Left ventricle myocardium inferior (tissue), 1 donor: ENCODE measurements around the gene CDC45. TPM values are rescaled to one million over a fixed set of nuclear protein-coding genes. Genes with fewer than 3 reads are reported as not detected.

Experiments
- DNase-seq: peaks from one replicate; pipeline ENCODE4 v3.0.0-alpha.2; 2020
- H3K27ac ChIP-seq: fragments of 200-600 bp; replicated peaks from 2 replicates; pipeline ENCODE4 v1.8.0; 2021
- H3K27me3 ChIP-seq: fragments of 200-600 bp; 2 replicates; pipeline ENCODE4 v1.8.0; 2021; ENCODE audit warnings: low read depth
- H3K36me3 ChIP-seq: fragments of 200-600 bp; 2 replicates; pipeline ENCODE4 v1.8.0; 2021
- H3K4me1 ChIP-seq: fragments of 200-600 bp; 2 replicates; pipeline ENCODE4 v1.8.0; 2021
- H3K4me3 ChIP-seq: fragments of 200-600 bp; 2 replicates; pipeline ENCODE4 v1.8.0; 2021; ENCODE audit warnings: mild to moderate bottlenecking, moderate library complexity
- H3K9me3 ChIP-seq: fragments of 200-600 bp; replicated peaks from 2 replicates; pipeline ENCODE4 v1.8.0; 2021
- CTCF ChIP-seq: fragments of 200-600 bp; IDR thresholded peaks from 2 replicates; pipeline ENCODE4 v1.8.0; 2021; ENCODE audit warnings: antibody characterized with exemption, mild to moderate bottlenecking, borderline replicate concordance
- intact Hi-C: fragments of 100-400 bp; cut with micrococcal nuclease; formaldehyde crosslinking; loops from one replicate; pipeline ENCODE4 v1.11.0; 2022
- total RNA-seq: library from RNA; stranded (reverse); fragmentation: NEBNext Ultra II Directional; extraction: Animal tissue kit (Norgen Biotek cat#: 25700); gene quantifications from one replicate; pipeline ENCODE4 v1.2.1, GENCODE V29; 2021
- donor health status: DM: no; HTN: yes; CAD: no; lungs with severe emphysema.

The CDC45 gene
- total RNA-seq, 1 donor from 2014 or later = 0.77 TPM

- no peaks in the 10 kb centered on the region for H3K9me3 ChIP-seq
- H3K4me1 ChIP-seq = no peaks in the 10 kb centered on the region
- H3K4me3 ChIP-seq = no peak overlapping the region
- no peaks in the 10 kb centered on the region for H3K36me3 ChIP-seq
- intact Hi-C loops = no loop called here
- H3K27ac ChIP-seq = no peak overlapping the region
- DNase-seq = no peak
- peaks cover 6% of the 10 kb centered on the region for H3K27me3 ChIP-seq
- TF ChIP-seq CTCF = no peak
Observed at GRCh38 chr22:19533857-19534256, 54.1 kb downstream of the CDC45 start.

- H3K27me3 ChIP-seq = peaks cover 6% of the 10 kb centered on the region
Observed at GRCh38 chr22:19535001-19535400, 55.3 kb downstream of the CDC45 start.

GRCh38 chr22:19536564-19536963 lies 56.8 kb downstream of the CDC45 start:
- no peaks in the 10 kb centered on the region for H3K4me1 ChIP-seq
- no peak overlapping the region for H3K4me3 ChIP-seq
- no peaks in the 10 kb centered on the region for H3K36me3 ChIP-seq
- H3K27me3 ChIP-seq = peaks cover 6% of the 10 kb centered on the region
- intact Hi-C loops = no loop called here
- TF ChIP-seq CTCF = no peak
- no peak overlapping the region for H3K27ac ChIP-seq
- DNase-seq = no peak
- H3K9me3 ChIP-seq = no peaks in the 10 kb centered on the region

More at GRCh38 chr22:19535001-19535400, 55.3 kb downstream of the CDC45 start:
- Histone ChIP-seq H3K4me3 (no peak overlapping the region), H3K27ac (no peak overlapping the region), H3K9me3 (no peaks in the 10 kb centered on the region), H3K4me1 (no peaks in the 10 kb centered on the region), H3K36me3 (no peaks in the 10 kb centered on the region)
- DNase-seq = no peak
- intact Hi-C loops = no loop called here
- TF ChIP-seq CTCF = no peak

GRCh38 chr22:19537941-19538488 lies 58.3 kb downstream of the CDC45 start:
- H3K27ac ChIP-seq = no peak overlapping the region
- TF ChIP-seq CTCF = no peak
- H3K27me3 ChIP-seq = peaks cover 6% of the 10 kb centered on the region
- no peaks in the 10 kb centered on the region for H3K9me3 ChIP-seq
- DNase-seq = no peak
- intact Hi-C loops = no loop called here
- no peak overlapping the region for H3K4me3 ChIP-seq
- no peaks in the 10 kb centered on the region for H3K36me3 ChIP-seq
- H3K4me1 ChIP-seq = no peaks in the 10 kb centered on the region

- intact Hi-C loops = no loop called here
Observed at GRCh38 chr22:19540394-19540793, 60.7 kb downstream of the CDC45 start.

More at GRCh38 chr22:19540394-19540793, 60.7 kb downstream of the CDC45 start:
- peaks cover 6% of the 10 kb centered on the region for H3K27me3 ChIP-seq
- no peak for DNase-seq
- no peak for TF ChIP-seq CTCF
- peaks cover 8% of the 10 kb centered on the region for H3K4me1 ChIP-seq
- H3K36me3 ChIP-seq = no peaks in the 10 kb centered on the region
- no peak overlapping the region for H3K4me3 ChIP-seq
- H3K9me3 ChIP-seq = no peaks in the 10 kb centered on the region
- no peak overlapping the region for H3K27ac ChIP-seq
